Loucy (cell line): ENCODE data around the gene ASS1.

Experiments
- CTCF ChIP-seq: fragments of 200-600 bp; sonication (generic); conservative IDR thresholded peaks from 2 replicates; pipeline ENCODE4 v1.5.1; 2014; ENCODE audit warnings: mild to moderate bottlenecking, antibody characterized with exemption, low read length
- EZH2phosphoT487 ChIP-seq: fragments of 200-600 bp; IDR thresholded peaks from 2 replicates; pipeline ENCODE4 v1.6.1; 2018; ENCODE audit warnings: antibody characterized with exemption, mild to moderate bottlenecking, moderate library complexity, borderline replicate concordance

GRCh38 chr9:130406278-130406895 is 38.4 kb upstream of the ASS1 start:
- TF ChIP-seq CTCF (no peak), EZH2phosphoT487 (no peak)
